Tibial nerve (tissue), 3 donors: ENCODE measurements around the gene WNT3A.

Source experiments
- CTCF ChIP-seq, 5 experiments: fragments of 200-600 bp in 3 of 5; fragments of 450-650 bp in 2 of 5; sonication (generic) in 3 of 5; IDR thresholded peaks; one replicate each; pipeline ENCODE4 v1.5.1; 2016 to 2019; ENCODE audit warnings: antibody characterized with exemption in 5 of 5, mild to moderate bottlenecking in 3 of 5, moderate library complexity in 2 of 5
- POLR2A ChIP-seq, 2 donors: fragments of 450-650 bp; IDR thresholded peaks; one replicate each; pipeline ENCODE4 v1.6.1; 2017; ENCODE audit warnings: antibody characterized with exemption in 2 of 2, mild to moderate bottlenecking in 2 of 2, moderate library complexity in 2 of 2

- no peak for TF ChIP-seq CTCF (IDR thresholded peaks at IDR 0.05)
- no peak for TF ChIP-seq POLR2A (IDR thresholded peaks at IDR 0.05)
These were observed 26.6 kb downstream of the WNT3A start for GRCh38 chr1:228033376-228033775.
